NCI-H2081 (cell line): Measurements from ENCODE around the gene SLC16A6.
A peak's percentile ranks its signal among the peaks of the same experiment; 100 is the strongest.
"Not testable (repeated sequence)": the region's sequence is repeated elsewhere in the genome, so short reads cannot be mapped to it uniquely, and the experiment has no call there.

Experiments used
- DNase-seq, 2 experiments: peaks; one replicate each; lab custom pipeline; 2025; lab: John Stamatoyannopoulos, UW

SLC16A6 gene

DNA sequence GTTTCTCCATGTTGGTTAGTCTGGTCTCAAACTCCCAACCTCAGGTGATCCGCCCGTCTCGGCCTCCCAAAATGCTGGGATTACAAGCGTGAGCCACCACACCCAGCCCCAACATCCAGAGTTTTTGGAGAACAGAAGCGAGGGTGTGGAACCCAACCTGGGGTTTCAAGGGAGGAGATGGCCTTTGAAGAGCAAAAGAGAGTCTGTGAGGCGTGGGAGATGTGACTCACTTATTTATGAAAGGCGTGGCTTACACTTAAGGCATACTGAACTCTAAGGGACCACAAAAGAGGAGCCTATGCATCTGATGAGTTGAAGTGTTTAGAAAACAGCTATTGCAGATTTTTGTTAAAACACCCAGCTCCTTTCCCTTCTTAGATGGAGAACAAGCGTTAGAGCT is 19.2 kb upstream of the SLC16A6 start:
- no peak for DNase-seq

DNA sequence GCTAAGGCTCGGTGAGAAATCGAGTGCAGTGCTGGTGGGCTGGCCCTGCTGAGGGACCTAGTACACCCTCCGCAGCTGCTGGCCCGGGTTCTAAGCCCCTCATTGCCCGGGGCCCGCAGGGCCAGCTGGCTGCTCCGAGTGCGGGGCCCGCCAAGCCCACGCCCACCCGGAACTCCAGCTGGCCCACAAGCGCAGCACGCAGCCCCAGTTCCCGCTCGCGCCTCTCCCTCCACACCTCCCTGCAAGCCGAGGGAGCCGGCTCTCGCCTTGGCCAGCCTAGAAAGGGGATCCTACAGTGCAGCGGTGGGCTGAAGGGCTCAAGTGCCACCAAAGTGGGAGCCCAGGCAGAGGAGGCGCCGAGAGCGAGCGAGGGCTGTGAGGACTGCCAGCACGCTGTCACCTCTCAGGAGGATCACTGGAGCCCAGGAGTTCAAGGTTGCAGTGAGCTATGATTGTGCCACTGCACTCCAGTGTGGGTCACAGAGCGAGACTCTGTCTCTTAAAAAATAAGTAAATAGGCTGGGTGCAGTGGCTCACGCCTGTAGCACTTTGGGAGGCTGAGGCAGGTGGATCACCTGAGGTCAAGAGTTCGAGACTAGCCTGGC is 18.2 kb upstream of the SLC16A6 start:
- not testable (repeated sequence) for DNase-seq

DNA sequence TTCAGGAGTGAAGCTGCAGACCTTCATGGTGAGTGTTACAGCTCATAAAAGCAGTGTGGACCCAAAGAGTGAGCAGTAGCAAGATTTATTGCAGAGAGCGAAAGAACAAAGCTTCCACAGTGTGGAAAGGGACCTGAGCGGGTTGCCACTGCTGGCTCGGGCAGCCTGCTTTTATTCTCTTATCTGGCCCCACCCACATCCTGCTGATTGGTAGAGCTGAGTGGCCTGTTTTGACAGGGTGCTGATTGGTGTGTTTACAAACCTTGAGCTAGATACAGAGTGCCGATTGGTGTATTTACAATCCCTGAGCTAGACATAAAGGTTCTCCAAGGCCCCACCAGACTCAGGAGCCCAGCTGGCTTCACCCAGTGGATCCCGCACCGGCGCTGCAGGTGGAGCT is 17.6 kb upstream of the SLC16A6 start:
- not testable (repeated sequence) for DNase-seq

DNA sequence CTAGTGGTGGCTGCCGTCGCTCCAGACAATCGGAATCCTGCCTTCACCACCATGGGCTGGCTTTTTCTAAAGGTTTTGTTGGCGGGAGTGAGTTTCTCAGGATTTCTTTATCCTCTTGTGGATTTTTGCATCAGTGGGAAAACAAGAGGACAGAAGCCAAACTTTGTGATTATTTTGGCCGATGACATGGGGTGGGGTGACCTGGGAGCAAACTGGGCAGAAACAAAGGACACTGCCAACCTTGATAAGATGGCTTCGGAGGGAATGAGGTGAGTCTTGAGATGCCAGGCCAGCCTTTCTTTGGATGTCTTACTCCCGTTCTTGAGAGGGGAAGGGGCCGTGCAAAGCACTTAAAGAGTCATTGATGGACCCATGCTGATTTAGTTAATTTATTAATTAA is 16.5 kb upstream of the SLC16A6 start:
- no peak for DNase-seq

DNA sequence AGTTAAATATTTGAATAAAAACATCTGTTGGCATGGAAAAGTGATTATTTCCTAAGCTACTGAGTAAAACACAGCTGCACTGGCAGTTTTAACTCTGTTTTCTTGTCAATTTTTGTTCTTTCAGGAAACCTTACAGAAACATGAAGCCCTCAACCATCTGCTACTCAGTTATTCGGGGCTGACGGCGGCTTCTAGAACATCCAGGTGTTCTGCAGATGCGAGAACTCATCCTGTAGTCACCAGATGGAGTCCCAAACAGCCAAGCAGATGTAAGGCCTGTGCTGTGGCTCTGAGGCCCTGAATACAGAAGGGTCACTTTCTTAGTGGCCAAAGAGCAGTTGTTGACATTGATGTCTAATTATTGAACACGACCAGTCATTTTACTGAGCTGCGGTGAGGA is 15.9 kb upstream of the SLC16A6 start:
- no peak for DNase-seq

DNA sequence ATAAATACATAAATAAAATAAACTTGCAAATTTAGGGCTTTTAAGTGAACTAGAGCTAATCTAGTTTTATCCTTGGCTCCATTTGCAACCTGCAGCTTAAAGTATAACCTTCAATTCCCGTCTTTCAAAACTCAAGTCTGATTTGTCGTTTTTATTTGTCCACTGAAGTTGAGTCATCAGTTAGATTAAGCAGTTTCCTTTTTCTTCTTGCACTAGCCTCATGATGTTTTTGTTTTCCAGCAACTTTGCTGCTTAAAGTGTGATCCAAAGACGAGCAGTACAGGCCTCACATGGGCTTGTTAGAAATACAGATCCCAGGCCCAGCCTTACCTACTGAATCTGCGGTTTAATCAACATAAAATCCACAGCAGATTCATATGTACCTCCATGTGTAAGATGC is 14.2 kb upstream of the SLC16A6 start:
- DNase-seq, result no peak

- DNase-seq, result no peak
Measured at GRCh38 chr17:68304706-68305105, 13.8 kb upstream of the SLC16A6 start.

- DNase-seq, result no peak
Measured at GRCh38 chr17:68302666-68303065, 11.7 kb upstream of the SLC16A6 start.

GRCh38 chr17:68302066-68302564 is 11.2 kb upstream of the SLC16A6 start:
- peak; percentile 59 to 89 for DNase-seq

GRCh38 chr17:68301438-68301959 is 10.6 kb upstream of the SLC16A6 start:
- DNase-seq, result peak; percentile 92 to 98

DNA sequence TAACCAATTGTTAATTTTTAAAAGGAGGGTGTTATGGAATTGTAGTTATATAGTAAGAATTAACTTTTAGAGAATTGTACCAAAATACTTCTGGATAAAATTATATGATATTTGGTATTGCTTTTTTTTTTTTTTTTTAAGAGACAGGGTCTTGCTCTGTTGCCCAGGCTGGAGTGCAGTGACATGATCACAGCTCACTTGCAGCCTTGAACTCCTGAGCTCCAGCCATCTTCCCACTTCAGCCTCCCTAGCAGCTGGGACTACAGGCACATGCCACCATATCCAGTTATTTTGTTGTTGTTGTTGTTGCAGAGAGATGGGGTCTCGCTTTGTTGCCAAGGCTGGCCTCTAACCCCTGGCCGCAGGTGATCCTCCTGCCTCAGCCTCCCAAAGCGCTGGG is 8.9 kb upstream of the SLC16A6 start:
- DNase-seq, result no peak

- DNase-seq, result no peak
Measured at GRCh38 chr17:68298601-68299000, 7.7 kb upstream of the SLC16A6 start.

GRCh38 chr17:68297195-68297594 is 6.3 kb upstream of the SLC16A6 start:
- no peak for DNase-seq

GRCh38 chr17:68296217-68297191 is 5.6 kb upstream of the SLC16A6 start:
- no peak for DNase-seq

DNA sequence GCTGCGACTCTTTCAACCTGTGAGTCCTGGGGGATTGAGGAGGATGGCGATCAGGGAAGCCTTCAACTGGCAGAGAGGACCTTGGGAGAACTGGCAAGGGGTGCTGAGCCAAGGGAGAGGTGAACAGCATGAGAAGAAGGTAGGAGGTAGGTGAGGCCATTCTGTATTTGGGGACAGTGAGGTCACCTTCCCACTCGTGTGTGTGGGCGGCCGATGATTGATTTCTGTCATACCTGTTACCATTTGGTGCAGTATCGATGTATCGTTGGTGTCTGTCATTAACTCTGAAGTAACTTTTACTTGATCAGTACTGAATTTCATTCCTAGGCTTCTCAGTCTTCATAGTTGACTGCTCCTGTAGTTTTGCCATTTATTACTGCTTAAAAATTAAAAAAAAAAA is 4.2 kb upstream of the SLC16A6 start:
- DNase-seq, result no peak

DNA sequence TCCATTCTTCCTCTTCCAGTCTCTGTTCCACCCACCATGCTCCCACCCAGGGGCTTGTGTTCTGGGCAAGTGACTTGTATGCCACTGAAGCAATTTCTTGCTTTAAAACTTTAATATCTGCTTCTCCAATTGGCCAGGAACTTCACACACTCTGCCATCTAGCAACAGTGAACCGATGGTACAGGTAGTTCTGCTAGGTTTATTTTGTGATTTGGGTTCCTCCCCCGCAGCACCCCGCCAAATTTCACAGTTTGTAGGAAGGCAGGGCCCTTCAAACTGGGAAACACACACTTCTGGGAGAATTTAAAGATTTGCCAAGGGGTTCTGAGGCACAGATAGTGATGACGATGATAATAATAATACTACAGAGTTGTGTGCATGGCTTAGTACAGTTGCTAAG is 3.7 kb upstream of the SLC16A6 start:
- DNase-seq, result no peak

DNA sequence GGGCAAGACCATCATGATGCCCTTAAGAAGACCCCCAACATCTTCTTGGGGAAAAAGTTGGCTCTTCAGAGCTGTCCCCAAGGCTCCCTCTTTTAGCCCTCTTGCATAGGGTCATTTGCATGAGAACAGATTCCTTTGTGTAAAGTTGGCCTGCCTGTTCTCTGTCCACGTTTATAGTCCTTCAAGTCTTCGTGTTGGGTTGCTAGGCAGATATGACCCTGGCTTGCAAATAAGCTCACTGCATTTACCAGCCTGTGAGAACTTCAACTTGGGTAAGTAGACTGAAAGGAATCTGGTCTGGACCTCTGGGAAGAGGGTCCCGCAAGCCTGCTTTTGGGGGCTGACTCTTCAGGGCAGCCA is 3.2 kb upstream of the SLC16A6 start:
- no peak for DNase-seq

- no peak for DNase-seq
Measured at GRCh38 chr17:68293490-68294195, 2.7 kb upstream of the SLC16A6 start.

- no peak for DNase-seq
Measured at GRCh38 chr17:68292689-68293040, 1.7 kb upstream of the SLC16A6 start.

- DNase-seq, result peak; percentile 83 to 88
Measured at GRCh38 chr17:68291836-68292688, 1.1 kb upstream of the SLC16A6 start.

DNA sequence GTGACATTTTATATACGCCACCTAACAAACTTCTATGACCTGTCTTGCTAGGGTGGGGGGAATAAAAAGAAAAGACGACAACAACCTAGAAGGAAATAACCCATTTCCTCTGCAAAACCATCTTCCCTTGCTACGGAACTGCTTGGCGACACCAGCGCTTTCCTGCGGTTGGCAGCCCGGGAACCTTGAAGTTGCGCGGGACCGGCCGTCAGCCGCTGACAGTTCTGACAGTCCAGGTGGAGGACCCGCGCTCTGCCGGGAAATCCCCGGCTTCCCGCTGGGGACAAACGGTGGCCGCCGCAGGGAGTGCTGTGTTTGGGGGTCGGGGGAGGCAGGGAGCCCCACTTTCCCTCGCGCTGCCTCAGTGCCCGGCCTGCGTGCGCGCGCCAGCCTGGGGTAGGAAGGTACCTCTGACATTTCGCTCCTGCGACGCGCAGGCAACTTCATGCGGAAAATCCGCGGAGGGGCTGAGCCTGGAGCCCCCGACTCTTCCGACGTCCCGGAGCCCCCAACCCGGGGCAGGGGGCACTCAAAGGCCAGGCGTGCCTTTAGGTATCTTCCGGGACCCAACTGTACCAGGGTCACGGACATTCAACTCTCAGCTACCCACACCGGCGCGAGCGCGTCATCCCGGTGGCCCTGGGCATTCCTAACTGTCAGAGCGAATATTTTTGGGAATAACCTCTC is 516 bp downstream of the SLC16A6 start:
- DNase-seq, result no peak
